ENCODE data around the gene VEZT.
"Not testable (repeated sequence)": the region's sequence is repeated elsewhere in the genome, so short reads cannot be mapped to it uniquely, and the experiment has no call there.

The VEZT gene

GRCh38 chr12:95286713-95287112 lies 69.1 kb downstream of the VEZT start:
- no peak overlapping the region for H3K4me3 ChIP-seq (replicated peaks; ENCODE audit: low read depth, low read length)
- no peak for DNase-seq (ENCODE audit: low read depth)
- no peak for TF ChIP-seq CTCF (IDR thresholded peaks at IDR 0.05; ENCODE audit: low read length, missing control alignments)

GRCh38 chr12:95291501-95291900 lies 73.9 kb downstream of the VEZT start:
- H3K4me3 ChIP-seq (replicated peaks; ENCODE audit: low read depth, low read length), result no peak overlapping the region
- no peak for DNase-seq (ENCODE audit: low read depth)
- no peak for TF ChIP-seq CTCF (IDR thresholded peaks at IDR 0.05; ENCODE audit: low read length, missing control alignments)

- no peak for TF ChIP-seq CTCF (IDR thresholded peaks at IDR 0.05; ENCODE audit: low read length, missing control alignments)
- no peak for DNase-seq (ENCODE audit: low read depth)
- no peak overlapping the region for H3K4me3 ChIP-seq (replicated peaks; ENCODE audit: low read depth, low read length)
Observed at GRCh38 chr12:95298916-95299315, 81.3 kb downstream of the VEZT start.

GRCh38 chr12:95300286-95300685 lies 82.7 kb downstream of the VEZT start:
- no peak for TF ChIP-seq CTCF (IDR thresholded peaks at IDR 0.05; ENCODE audit: low read length, missing control alignments)
- DNase-seq (ENCODE audit: low read depth), result no peak
- no peak overlapping the region for H3K4me3 ChIP-seq (replicated peaks; ENCODE audit: low read depth, low read length)

GRCh38 chr12:95303476-95303875 lies 85.9 kb downstream of the VEZT start:
- H3K4me3 ChIP-seq (replicated peaks; ENCODE audit: low read depth, low read length), result no peak overlapping the region
- no peak for DNase-seq (ENCODE audit: low read depth)
- no peak for TF ChIP-seq CTCF (IDR thresholded peaks at IDR 0.05; ENCODE audit: low read length, missing control alignments)

- peak; percentile 48 for DNase-seq (ENCODE audit: low read depth)
- no peak overlapping the region for H3K4me3 ChIP-seq (replicated peaks; ENCODE audit: low read depth, low read length)
- no peak for TF ChIP-seq CTCF (IDR thresholded peaks at IDR 0.05; ENCODE audit: low read length, missing control alignments)
Observed at GRCh38 chr12:95304673-95305198, 87.1 kb downstream of the VEZT start.

- no peak for DNase-seq (ENCODE audit: low read depth)
- TF ChIP-seq CTCF (IDR thresholded peaks at IDR 0.05; ENCODE audit: low read length, missing control alignments), result no peak
- H3K4me3 ChIP-seq (replicated peaks; ENCODE audit: low read depth, low read length), result no peak overlapping the region
Observed at GRCh38 chr12:95312656-95313055, 95.0 kb downstream of the VEZT start.

GRCh38 chr12:95314756-95315155 lies 97.1 kb downstream of the VEZT start:
- not testable (repeated sequence) for H3K4me3 ChIP-seq (replicated peaks; ENCODE audit: low read depth, low read length); DNase-seq (ENCODE audit: low read depth)
